Natural killer cell (primary cell): ENCODE data around the gene OTOR. TPM values are rescaled to one million over a fixed set of nuclear protein-coding genes. Genes with fewer than 3 reads are reported as not detected.

Experiments used
- ATAC-seq, 3 donors: fragments of 150-1000 bp in 2 of 3; fragments of 200-7000 bp in 1 of 3; cut with Tn5 transposase; 1 replicate in 1 of 3; 2 replicates in 2 of 3; pipeline ENCODE4 v1.10.0; 2021; ENCODE audit warnings: mild to moderate bottlenecking in 2 of 3, moderate library complexity in 2 of 3
- DNase-seq, 2 donors: peaks; one replicate each; pipeline versions ENCODE4 v3.0.0 to v3.0.0-alpha.2; 2013 to 2021; ENCODE audit warnings: mixed read lengths in 1 of 2
- H3K27ac ChIP-seq: one replicate; pipeline ENCODE4 v1.5.1; 2013; ENCODE audit warnings: mild to moderate bottlenecking, low read length
- H3K27me3 ChIP-seq: one replicate; pipeline ENCODE4 v1.6.1; 2013; ENCODE audit warnings: low read length; ENCODE audit not compliant: control insufficient read depth, insufficient read depth
- H3K36me3 ChIP-seq: one replicate; pipeline ENCODE4 v1.6.1; 2013; ENCODE audit warnings: low read length; ENCODE audit not compliant: control insufficient read depth, insufficient read depth
- H3K4me1 ChIP-seq: one replicate; pipeline ENCODE4 v1.6.1; 2013; ENCODE audit warnings: low read length; ENCODE audit not compliant: control insufficient read depth, insufficient read depth
- H3K4me3 ChIP-seq: one replicate; pipeline ENCODE4 v1.5.1; 2013; ENCODE audit warnings: low read length
- H3K9me3 ChIP-seq: one replicate; pipeline ENCODE4 v1.6.1; 2013; ENCODE audit warnings: low read length; ENCODE audit not compliant: control insufficient read depth, insufficient read depth
- H3K27ac Mint-ChIP-seq, 2 donors: one replicate each; pipeline ENCODE4 v1.8.0; 2022; ENCODE audit warnings: mild to moderate bottlenecking in 2 of 2, mixed read lengths in 2 of 2, moderate library complexity in 1 of 2
- H3K27me3 Mint-ChIP-seq, 2 donors: one replicate each; pipeline ENCODE4 v1.8.0; 2022; ENCODE audit warnings: low read depth in 2 of 2, mixed read lengths in 2 of 2
- H3K36me3 Mint-ChIP-seq: one replicate; pipeline ENCODE4 v1.8.0; 2022; ENCODE audit warnings: mixed read lengths
- H3K4me1 Mint-ChIP-seq, 2 donors: one replicate each; pipeline ENCODE4 v1.8.0; 2022; ENCODE audit warnings: mixed read lengths in 2 of 2
- H3K4me3 Mint-ChIP-seq: one replicate; pipeline ENCODE4 v1.8.0; 2022; ENCODE audit warnings: mild to moderate bottlenecking, moderate library complexity, mixed read lengths
- H3K9me3 Mint-ChIP-seq, 2 donors: one replicate each; pipeline ENCODE4 v1.8.0; 2022; ENCODE audit warnings: mixed read lengths in 2 of 2
- CTCF ChIP-seq: fragments of 200-600 bp; IDR thresholded peaks from one replicate; pipeline ENCODE4 v1.8.0; 2022; ENCODE audit warnings: antibody characterized with exemption
- WGBS: methylation state at CpG from one replicate; pipeline ENCODE4 v1.1.7; 2013; ENCODE audit warnings: missing lambda C conversion rate; ENCODE audit not compliant: insufficient coverage; 5-methylcytosine and 5-hydroxymethylcytosine counted together
- intact Hi-C: fragments of 100-400 bp; cut with micrococcal nuclease; formaldehyde crosslinking; loops from one replicate; pipeline ENCODE4 v1.14.2; 2022
- total RNA-seq, 4 donors: library from RNA; stranded (reverse); fragments of 120-200 nt in 1 of 4; gene quantifications; one replicate each; pipeline versions ENCODE4 v1.2.3 to v1.2.4, GENCODE V29; 2013 to 2022

The OTOR gene
- total RNA-seq, 3 donors from 2014 or later (not counting 1 experiment from before 2014, with no cell fraction given), result not detected

- TF ChIP-seq CTCF, result no peak
Observed at GRCh38 chr20:16710781-16711180, 37.4 kb upstream of the OTOR start.

GRCh38 chr20:16711661-16712258, 36.4 kb upstream of the OTOR start:
- no peak overlapping the region for H3K4me3 Mint-ChIP-seq
- no peaks in the 10 kb centered on the region for H3K9me3 Mint-ChIP-seq
- intact Hi-C loops, result no loop called here
- H3K4me3 ChIP-seq, result no peak overlapping the region
- no peaks in the 10 kb centered on the region for H3K27me3 ChIP-seq
- 92% methylated on average over 4 of the region's 4 CpGs for WGBS
- ATAC-seq (no peak), DNase-seq (no peak)
- peaks cover 17 to 20% of the 10 kb centered on the region in 2 donors for H3K4me1 Mint-ChIP-seq
- peaks cover 48 to 68% of the 10 kb centered on the region in 2 donors for H3K27me3 Mint-ChIP-seq
- no peaks in the 10 kb centered on the region for H3K9me3 ChIP-seq
- peaks cover 12% of the 10 kb centered on the region for H3K4me1 ChIP-seq
- TF ChIP-seq CTCF, result no peak
- H3K27ac Mint-ChIP-seq, result no peak overlapping the region
- peaks cover 14% of the 10 kb centered on the region for H3K36me3 Mint-ChIP-seq
- no peak overlapping the region for H3K27ac ChIP-seq
- H3K36me3 ChIP-seq, result no peaks in the 10 kb centered on the region

More at GRCh38 chr20:16710781-16711180, 37.4 kb upstream of the OTOR start:
- no peaks in the 10 kb centered on the region for H3K9me3 Mint-ChIP-seq
- 91% methylated on average over 3 of the region's 3 CpGs for WGBS
- peaks cover 17 to 20% of the 10 kb centered on the region in 2 donors for H3K4me1 Mint-ChIP-seq
- H3K27ac Mint-ChIP-seq, result no peak overlapping the region
- no peak overlapping the region for H3K4me3 Mint-ChIP-seq
- Histone ChIP-seq H3K36me3 (no peaks in the 10 kb centered on the region), H3K27ac (no peak overlapping the region), H3K9me3 (peaks cover 4% of the 10 kb centered on the region), H3K4me1 (peaks cover 12% of the 10 kb centered on the region), H3K4me3 (no peak overlapping the region), H3K27me3 (no peaks in the 10 kb centered on the region)
- DNase-seq, result no peak
- peaks cover 46 to 65% of the 10 kb centered on the region in 2 donors for H3K27me3 Mint-ChIP-seq
- ATAC-seq, result no peak
- intact Hi-C loops, result no loop called here
- H3K36me3 Mint-ChIP-seq, result peaks cover 8% of the 10 kb centered on the region

GRCh38 chr20:16712511-16712947, 35.6 kb upstream of the OTOR start:
- Mint-ChIP-seq H3K27ac (no peak overlapping the region), H3K27me3 (peaks cover 49 to 69% of the 10 kb centered on the region in 2 donors), H3K4me1 (peaks cover 17 to 20% of the 10 kb centered on the region in 2 donors), H3K36me3 (peaks cover 14% of the 10 kb centered on the region), H3K9me3 (no peaks in the 10 kb centered on the region), H3K4me3 (no peak overlapping the region)
- DNase-seq (no peak), ATAC-seq (no peak)
- Histone ChIP-seq H3K27ac (no peak overlapping the region), H3K4me3 (no peak overlapping the region), H3K36me3 (no peaks in the 10 kb centered on the region), H3K4me1 (peaks cover 12% of the 10 kb centered on the region), H3K9me3 (no peaks in the 10 kb centered on the region), H3K27me3 (no peaks in the 10 kb centered on the region)
- TF ChIP-seq CTCF, result no peak
- intact Hi-C loops, result no loop called here
- 73% methylated on average over 6 of the region's 6 CpGs for WGBS

- Mint-ChIP-seq H3K4me1 (peaks cover 14 to 17% of the 10 kb centered on the region in 2 donors), H3K9me3 (no peaks in the 10 kb centered on the region), H3K27me3 (peaks cover 48 to 67% of the 10 kb centered on the region in 2 donors), H3K4me3 (no peak overlapping the region), H3K36me3 (peaks cover 12% of the 10 kb centered on the region), H3K27ac (no peak overlapping the region)
- TF ChIP-seq CTCF, result no peak
- H3K4me3 ChIP-seq, result no peak overlapping the region
- H3K27me3 ChIP-seq, result no peaks in the 10 kb centered on the region
- no peaks in the 10 kb centered on the region for H3K9me3 ChIP-seq
- no peak overlapping the region for H3K27ac ChIP-seq
- H3K4me1 ChIP-seq, result peaks cover 12% of the 10 kb centered on the region
- no peaks in the 10 kb centered on the region for H3K36me3 ChIP-seq
- intact Hi-C loops, result no loop called here
- DNase-seq (no peak), ATAC-seq (no peak)
Observed at GRCh38 chr20:16713066-16713465, 35.1 kb upstream of the OTOR start.
